HG03565 (cell line): ENCODE data around the gene FGD4.
"Not testable (repeated sequence)": the region's sequence is repeated elsewhere in the genome, so short reads cannot be mapped to it uniquely, and the experiment has no call there.

Experiments
- ATAC-seq: cut with Tn5 transposase; IDR thresholded peaks from one replicate; pipeline ENCODE4 v1.9.1; 2021; ENCODE audit warnings: mild to moderate bottlenecking, moderate library complexity; ENCODE audit not compliant: unreplicated experiment

The FGD4 gene

DNA sequence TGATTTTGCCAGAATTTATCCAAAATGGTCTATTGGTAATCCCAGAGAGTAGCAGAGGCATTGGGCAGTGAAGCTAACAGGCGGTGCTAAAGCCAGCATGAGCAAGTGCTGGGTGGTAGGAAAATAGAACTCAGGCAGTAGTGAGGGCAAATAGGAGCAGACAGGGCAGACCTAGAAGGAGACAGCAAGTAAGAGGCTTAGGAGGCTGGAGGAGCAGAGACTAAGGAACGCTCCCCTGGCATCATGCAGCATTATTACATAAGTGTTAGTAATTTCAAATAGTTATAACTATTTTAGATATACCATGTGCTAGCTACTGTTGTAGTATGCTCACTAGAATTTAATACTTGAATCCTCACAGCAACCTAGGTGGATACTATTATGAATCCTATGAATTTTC, 151.7 kb downstream of the FGD4 start:
- ATAC-seq = no peak

DNA sequence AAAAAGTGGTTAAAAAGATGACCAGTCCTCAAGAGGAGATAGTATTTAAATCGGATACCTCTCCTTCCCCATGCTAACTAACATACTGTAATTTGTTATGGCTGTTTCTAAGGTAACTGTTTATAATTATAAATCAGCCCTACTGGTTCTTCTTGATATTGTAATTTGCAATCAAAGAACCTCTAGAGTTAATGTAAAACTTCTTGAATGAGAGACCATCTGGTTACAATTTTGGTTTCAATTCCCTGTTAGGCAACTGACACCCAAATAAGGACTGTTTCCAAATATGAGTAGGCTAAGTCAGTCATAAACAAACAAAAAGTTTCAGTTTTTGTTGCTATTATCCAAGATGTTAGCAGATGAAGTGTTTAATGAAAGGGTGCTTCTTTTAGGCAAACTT, 159.5 kb downstream of the FGD4 start:
- peak; percentile 98 for ATAC-seq

DNA sequence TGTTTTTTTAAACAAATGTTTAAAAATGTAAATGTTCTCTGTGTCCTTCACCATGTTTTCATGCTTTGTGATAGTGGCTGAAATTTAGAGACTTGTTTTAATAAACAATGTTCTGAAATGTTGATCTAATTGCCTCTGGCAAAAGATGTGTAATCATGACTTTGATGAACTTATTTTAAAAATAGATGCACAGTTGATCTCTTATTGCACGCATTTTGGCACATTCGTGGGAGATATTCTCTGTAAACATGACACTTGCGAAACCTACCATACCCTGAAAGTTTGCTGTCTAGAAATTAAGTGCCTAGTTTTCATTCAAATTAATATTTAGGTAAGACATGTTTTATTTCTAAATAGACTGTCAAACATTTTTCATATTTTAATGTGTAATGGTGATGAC, 160.1 kb downstream of the FGD4 start:
- ATAC-seq = no peak

GRCh38 chr12:32560520-32560919, 161.2 kb downstream of the FGD4 start:
- ATAC-seq = no peak

DNA sequence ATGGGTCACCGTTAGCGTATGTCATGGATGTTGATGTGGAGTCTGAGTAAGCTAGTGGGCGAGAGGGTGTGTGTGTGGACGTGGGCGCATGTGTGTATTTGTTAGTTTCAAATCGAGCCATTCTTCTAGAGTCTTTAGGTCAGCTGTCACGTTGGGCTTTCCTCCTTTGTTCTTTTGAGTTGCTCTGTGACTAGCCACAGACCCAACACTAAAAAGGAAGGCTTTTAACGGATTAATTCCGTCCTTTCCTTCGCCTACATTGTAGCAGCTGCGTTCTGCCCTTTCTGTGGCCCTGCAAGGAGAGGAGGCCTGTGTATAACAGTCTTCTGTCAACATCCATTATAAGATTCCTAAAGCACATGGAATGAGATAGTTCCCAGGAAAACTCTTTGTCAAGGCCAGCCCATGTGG, 162.6 kb downstream of the FGD4 start:
- ATAC-seq = no peak

- not testable (repeated sequence) for ATAC-seq
Observed at GRCh38 chr12:32562413-32562812, 163.1 kb downstream of the FGD4 start.

DNA sequence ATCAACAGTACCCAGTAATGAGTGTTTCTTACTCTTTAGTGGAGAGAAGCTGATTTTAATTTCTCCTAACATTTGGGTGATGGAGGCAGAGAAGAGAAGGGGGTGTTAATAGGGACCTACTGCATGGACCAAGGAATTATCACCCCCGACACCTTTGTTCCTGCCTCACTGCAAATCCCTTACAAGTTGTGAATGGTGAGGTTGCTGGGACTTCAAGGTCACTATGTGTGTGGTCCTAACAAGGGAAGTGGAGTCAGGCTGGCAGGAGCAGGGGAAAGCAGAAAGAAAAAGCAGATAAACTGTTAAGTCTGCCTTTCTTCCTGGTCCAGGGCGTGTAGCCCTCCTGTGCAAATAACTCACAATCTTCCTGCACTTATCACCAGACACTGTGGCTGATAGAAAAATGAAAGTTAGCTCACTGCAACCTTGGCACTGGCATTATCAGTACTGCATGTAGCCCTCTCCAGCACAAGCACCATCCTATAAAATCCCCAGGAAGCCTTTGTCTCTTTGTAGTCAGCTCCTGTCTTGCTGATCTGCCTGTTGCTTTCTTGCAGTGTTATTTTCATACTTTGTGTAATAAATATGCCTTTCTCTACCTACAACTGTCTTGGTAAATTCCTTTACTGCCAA, 167.4 kb downstream of the FGD4 start:
- ATAC-seq = no peak

DNA sequence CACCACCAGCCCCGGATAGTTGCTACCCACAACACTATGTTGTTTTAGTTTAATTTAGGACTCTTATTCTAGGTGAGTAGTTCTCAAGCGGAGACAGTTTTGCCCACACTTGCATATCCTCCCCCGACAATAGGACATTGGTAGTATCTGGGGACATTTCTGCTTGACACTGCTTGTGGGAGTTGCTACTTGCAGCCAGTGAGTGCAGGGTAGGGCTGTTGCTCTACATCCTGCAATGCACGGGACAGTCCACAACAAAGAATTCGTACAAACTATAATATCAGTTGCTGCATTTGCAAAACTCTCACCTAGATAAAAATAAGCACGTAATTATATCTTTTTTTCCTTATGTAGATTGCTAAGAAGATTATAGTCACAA, 167.9 kb downstream of the FGD4 start:
- ATAC-seq = no peak

GRCh38 chr12:32568228-32568627, 168.9 kb downstream of the FGD4 start:
- no peak for ATAC-seq

DNA sequence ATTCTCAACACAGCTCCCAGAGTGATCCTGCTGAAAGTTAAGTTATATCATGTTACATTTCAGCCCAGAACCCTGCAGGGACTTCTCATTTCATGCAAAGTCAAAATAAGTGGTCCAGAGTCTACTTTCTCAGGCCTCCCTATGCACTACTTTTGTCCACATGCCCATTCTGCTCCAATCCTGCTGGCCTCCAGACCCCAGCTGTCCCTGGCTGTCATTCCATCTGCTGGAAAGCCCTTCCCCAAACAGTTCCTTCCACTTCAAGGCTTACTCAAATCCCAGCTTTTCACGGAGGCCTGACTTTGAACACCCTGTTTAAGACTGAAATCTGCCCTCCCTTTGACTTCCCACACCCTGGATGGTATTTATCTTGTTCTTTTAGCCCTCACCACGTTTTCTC, 169.9 kb downstream of the FGD4 start:
- no peak for ATAC-seq

- ATAC-seq = no peak
Observed at GRCh38 chr12:32574585-32574984, 175.2 kb downstream of the FGD4 start.

- no peak for ATAC-seq
Observed at GRCh38 chr12:32577328-32577727, 178.0 kb downstream of the FGD4 start.

- no peak for ATAC-seq
Observed at GRCh38 chr12:32583534-32583933, 184.2 kb downstream of the FGD4 start.

- no peak for ATAC-seq
Observed at GRCh38 chr12:32585680-32586079, 186.3 kb downstream of the FGD4 start.

DNA sequence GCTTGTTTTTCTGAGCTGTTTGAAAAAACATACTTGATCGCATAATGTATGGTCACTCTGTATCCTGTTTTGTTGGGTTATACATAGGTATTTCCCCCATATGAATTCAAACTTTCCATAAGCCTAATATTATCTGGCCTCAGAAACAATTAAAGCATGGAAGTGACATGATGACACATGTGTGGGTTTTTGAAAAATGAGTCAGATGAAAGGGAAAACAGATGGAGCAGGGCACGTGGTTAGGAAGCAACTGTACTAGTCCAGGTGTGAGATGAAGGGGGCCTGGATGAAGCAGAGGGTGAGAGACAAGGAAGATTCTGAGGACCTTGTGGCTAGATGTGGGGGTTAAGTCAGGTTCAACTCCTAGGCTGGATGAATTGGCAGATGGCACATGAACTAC, 187.0 kb downstream of the FGD4 start:
- no peak for ATAC-seq

GRCh38 chr12:32587581-32588495, 188.5 kb downstream of the FGD4 start:
- ATAC-seq = no peak

DNA sequence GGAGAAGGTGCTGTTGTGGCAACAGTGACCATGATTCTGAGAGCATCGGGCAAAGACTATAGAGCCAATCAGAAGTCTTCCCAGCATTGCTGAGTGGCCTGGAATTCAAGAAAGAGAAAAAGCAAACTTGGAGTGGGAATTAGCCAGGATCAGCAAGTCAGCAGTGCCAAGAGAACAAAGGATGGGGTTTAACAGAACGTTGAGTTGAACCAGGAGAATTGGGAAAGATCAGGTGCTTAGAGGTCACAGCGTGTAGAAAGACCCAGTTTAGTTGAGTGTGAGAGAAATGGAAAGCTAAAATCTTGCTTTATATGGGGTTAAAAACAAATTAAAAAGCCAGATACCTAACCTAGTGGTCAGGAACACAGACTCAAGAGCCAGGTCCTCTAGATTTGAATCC, 189.2 kb downstream of the FGD4 start:
- no peak for ATAC-seq

- no peak for ATAC-seq
Observed at GRCh38 chr12:32589165-32589865, 190.0 kb downstream of the FGD4 start.

GRCh38 chr12:32595251-32595650, 195.9 kb downstream of the FGD4 start:
- no peak for ATAC-seq

DNA sequence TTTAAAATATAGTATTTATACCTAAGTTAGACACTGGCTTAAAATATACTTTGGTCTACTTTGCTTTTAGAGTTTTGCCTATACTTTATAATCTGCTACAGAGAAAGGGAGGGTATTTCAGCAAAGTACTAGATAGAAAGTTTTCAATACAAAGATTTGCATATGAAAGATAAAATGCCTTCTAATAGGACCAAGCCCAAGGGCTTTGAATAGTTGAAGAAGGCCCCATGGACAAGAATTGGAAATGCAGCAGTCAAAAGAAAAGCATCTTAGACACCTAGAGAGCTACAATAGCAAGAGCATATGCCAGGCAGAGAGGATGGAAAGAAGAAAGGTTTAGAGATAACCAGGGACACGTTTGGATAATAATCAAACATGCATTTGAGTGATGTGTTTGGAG, 196.7 kb downstream of the FGD4 start:
- no peak for ATAC-seq

DNA sequence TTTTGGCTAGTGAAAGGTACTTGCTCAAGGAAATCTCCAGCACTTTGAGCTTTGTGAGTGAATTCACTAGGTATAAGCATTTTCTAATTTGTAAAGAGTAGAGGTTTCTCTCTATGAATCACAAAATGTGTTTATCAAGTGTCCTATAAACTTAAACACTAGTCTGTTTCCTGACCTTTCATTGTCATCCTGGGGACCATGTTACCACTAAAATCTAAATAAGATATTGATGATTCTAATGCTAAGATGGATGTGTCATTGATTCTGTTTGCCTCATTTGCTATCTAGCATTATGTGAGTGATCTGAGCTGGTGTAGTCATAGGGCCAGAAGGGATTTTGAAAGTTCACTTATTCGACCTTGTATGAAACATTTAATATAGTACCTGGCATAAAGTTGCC, 199.3 kb downstream of the FGD4 start:
- no peak for ATAC-seq

DNA sequence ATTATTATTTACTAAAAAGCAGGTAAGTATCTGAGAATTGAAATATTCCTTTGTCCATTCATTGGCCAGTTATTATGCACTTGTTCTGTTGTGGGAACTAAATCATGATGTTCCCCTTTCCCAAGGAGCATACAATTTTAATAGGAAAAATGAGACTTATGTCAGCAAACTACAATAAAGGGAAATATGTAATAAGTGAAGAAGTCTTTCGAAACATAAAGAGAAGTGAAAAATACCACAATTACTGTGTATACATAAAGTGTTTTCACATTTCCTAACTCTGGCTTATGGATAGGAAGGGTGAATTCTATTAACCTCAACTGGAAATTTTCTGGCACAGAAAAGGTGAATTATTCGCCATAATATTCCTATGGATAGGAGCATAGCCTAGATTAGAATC, 201.3 kb downstream of the FGD4 start:
- no peak for ATAC-seq
